Activated CD4-positive, alpha-beta T cell treated with anti-CD3 and anti-CD28 coated beads, Interleukin-2, amount 50 U/mL, for 1 hour (primary cell): ENCODE results near the gene ZCCHC24.

ENCODE experiments used
- DNase-seq: peaks from one replicate; pipeline ENCODE4 v3.0.0-alpha.2; 2020

The ZCCHC24 gene

DNA sequence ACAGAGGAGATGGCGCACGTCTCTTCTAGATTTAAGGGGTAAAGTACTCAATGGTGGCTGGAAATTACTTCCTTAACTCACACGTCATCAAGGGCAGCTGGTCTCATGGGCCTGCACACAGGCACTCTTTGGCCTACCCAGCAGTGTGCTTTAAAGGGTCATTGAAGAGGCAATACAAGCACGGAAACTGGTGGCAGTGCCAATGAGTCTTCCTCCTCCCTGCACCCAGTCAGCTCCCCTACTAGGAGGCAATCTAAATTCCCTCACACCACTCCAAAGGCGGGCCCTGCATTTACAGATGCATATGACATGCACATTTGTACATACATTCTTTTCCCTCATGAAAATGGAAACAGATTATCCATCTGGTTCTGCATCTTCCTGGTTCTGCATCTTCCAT, 50.8 kb downstream of the ZCCHC24 start:
- no peak for DNase-seq

DNA sequence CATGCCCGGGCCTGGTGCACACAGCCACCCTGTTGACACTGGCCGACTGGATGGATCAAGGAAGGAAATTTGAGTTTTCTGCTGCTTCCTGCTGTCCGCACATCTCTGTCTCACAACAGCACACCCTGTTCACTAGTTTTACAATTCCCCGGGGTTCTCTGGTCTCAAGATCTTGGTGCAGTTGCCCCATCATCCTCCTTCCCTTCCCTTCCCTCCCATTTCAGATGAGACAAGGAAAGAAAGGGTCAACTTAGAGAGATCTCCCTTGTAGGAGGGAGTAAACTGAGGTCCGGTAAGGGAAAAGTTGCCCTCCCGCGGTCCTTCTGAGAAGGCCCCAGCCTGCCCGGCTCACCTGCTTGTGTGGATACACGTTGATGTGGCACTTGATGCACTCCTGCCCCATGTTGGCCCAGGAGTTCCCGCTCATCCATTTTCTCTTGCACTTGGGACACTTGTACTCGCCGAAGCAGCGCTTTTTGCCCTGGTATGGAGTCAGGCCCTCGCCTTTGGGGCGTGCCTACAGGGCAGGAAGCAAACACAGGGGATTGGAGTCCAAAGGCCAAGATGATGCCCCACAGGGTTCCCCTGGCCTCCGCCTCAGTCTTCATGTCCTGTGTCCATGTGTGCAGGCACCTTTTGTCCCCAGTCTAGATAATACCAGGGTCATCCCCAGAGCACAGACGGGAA, 51.4 kb downstream of the ZCCHC24 start:
- no peak for DNase-seq

DNA sequence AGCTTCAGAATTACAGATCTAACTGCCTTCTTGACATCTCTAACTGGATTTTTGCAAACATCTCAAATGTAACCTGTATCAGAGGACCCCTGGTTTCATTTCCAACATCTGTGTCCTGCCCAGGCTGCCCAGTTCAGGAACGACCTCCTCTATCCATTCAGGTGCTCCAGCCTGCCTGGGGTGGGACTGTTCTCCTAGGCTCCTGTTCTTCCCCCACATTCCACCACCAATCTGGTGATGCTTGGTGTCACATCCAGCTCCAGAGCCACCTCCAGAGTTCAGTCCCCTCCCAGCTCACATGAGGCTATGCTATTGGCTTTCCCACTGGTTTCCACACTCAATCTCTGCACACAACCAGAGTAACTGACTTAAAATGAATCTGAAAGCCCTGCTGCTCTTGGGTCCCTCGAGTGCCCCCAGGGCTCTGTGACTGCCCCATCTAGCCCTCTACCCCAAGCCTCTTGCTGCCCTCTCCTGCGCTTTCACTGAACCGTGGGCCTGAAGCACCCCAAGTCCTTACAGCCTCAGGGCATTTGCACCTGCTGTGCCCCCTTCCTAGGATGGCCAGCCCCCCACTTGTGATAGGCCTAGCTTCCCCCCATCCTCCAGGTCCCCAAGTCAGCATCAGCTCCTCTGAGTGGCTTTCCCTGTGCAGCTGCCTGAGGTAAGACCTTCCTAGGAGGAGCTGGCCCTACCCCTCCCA, 52.1 kb downstream of the ZCCHC24 start:
- DNase-seq: no peak

DNA sequence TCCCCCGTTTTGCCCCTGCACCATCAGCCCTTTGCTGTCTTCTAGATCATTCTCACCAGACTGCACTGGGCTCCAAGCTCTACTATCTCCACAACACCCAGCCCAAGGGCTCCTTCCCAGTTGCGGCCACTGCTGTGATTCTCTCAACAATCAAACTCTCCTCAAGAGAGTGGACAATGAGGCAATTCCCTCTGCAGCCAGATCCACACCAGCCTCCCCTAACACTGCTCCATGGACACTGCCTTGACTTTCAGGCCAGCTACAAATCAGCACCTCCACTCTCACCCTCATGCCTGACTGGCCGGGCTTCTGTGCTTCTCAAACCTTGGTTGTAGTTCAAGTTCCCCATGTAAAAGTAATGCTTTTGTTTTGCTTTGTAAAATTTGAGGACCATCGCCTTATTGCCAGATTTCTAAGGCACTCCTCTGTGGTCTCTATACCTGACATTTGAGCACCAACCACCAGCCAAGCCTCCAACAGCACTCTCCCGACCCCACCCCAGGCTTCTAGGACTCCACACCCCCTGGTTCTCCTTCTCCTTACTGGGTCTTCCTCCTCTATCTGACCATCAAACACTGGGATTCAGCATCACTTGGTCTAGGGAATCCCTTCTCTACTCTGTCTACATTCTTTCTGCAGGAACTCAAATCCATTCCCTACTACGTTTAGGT, 52.8 kb downstream of the ZCCHC24 start:
- no peak for DNase-seq

DNA sequence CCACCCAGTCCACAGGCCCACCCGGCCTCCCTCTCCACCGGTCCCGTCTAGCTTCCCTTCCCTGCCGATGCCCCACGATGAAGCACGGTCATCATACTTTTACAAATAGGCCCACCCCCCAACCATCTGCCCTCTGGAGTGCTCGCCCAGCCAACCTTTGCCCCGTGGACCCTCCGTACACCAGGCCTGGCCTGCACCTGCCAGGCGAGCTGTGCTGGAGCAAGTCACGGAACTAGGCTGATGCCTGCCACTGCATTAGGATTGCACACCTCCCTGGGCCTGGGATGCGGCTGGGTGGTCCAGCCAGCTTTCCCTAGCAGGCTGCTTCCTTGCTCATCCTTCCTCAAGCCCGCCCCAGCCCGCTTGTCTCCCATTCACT, 53.4 kb downstream of the ZCCHC24 start:
- no peak for DNase-seq

DNA sequence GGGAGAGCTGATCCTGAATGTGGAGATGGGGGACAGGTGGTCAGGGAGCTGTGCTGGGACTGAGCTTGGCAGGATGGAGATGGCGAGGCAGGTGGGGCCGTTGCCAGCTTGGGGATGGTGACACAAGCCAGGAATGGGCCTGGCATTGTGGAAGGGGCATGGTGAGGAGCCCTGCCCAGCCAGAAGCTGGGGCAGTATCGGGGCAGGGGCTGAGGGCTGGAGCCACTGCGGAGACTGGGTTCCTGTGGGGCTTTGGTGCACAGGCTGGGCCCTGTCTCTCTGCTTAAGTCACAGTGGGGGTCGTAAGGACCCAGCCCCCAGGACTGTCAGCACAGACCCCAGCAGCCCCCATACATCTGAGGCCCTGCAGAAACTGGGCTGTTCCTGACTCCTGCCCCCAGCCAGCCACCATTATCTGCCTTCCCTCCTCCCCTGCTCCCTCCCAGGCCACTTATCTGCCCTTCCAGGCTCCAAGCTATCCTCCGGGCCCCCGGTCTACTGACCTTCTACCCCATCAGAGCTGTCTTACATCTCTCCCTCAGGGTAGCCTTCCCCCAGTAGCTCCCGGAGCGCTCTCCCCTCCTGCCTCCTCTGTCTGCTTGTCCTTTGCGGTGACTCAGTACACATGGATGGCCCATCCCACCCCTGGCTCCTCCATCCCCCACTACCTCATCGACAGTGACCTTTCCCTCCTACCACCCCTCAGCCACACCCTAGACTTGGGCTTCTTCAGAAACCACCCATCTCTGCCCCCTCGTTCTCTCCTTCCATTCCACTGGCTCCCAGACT, 54.0 kb downstream of the ZCCHC24 start:
- DNase-seq: no peak

GRCh38 chr10:79390551-79391229, 54.7 kb downstream of the ZCCHC24 start:
- no peak for DNase-seq

DNA sequence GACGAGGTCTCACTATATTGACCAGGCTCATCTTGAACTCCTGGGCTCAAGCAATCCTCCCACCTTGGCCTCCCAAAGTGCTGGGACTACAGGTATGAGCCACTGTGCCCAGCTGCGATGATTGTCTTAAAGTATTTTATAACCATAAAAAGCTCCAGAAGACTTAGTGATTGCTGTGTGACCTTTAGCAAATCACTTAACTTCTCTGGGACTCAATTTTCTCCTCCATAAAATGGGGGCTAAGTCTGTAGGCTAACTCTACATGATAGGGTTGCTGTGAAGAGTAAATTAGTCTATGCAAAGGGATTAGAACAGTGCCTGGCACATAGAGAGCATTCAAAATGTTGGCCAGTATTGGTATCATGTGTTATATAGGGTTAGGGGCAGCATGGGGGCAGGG, 55.4 kb downstream of the ZCCHC24 start:
- DNase-seq: no peak

GRCh38 chr10:79387974-79388850, 57.2 kb downstream of the ZCCHC24 start:
- DNase-seq: no peak

GRCh38 chr10:79387466-79387973, 57.9 kb downstream of the ZCCHC24 start:
- no peak for DNase-seq

GRCh38 chr10:79386637-79387465, 58.6 kb downstream of the ZCCHC24 start:
- no peak for DNase-seq

GRCh38 chr10:79385804-79386531, 59.5 kb downstream of the ZCCHC24 start:
- no peak for DNase-seq

DNA sequence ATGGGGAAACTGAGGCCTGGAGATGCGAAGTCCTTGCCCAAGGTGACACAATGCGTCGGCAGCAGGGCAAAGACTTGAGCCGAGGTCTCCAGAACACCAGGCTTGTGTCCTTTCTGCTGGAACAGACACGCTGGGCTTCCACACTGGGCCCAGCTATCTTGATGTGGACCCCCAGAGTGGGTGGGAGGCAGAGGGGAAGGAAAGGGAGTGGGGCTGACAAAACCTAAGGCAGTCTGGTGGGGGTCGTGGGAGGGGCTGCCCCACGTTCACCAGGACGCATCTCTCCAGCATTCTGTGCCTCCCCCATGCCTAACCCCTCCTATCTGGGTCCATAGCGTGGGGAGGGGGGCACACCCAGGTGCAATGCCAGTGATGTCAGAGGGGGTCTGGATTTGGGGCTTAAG, 60.0 kb downstream of the ZCCHC24 start:
- DNase-seq: no peak

DNA sequence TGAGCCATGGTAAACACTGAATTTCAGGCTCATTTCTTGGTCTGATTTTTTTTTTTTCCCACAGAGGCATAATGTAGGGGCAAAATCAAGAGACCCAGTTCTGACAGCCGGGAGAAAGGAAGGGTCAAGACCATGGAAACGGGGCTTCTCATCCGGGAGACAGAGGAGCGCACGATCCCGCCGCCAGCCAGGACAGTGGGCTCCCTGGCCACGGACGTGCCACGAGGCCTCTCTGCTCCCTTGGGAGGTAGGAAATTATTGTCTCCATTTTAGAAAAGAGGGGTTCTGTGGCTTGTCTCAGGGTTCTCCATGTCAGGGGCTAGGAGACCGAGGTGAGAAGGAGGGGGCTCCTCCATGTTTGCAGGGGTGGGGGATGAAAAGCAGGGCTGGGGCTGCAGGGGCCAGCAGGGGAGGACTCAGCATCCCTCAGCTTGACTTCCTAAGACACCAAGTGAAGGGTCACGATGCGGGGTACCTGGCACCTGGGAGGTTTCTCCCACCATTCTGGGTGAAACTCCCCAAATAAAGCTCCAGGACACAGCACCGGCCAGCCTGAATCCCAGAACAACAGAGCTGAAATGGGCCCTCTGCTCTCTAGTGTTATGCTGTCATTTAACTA, 60.5 kb downstream of the ZCCHC24 start:
- no peak for DNase-seq

GRCh38 chr10:79383974-79384606, 61.3 kb downstream of the ZCCHC24 start:
- DNase-seq: no peak

- DNase-seq: no peak
Observed at GRCh38 chr10:79382491-79382941, 62.9 kb downstream of the ZCCHC24 start.

GRCh38 chr10:79381804-79382221, 63.6 kb downstream of the ZCCHC24 start:
- no peak for DNase-seq

DNA sequence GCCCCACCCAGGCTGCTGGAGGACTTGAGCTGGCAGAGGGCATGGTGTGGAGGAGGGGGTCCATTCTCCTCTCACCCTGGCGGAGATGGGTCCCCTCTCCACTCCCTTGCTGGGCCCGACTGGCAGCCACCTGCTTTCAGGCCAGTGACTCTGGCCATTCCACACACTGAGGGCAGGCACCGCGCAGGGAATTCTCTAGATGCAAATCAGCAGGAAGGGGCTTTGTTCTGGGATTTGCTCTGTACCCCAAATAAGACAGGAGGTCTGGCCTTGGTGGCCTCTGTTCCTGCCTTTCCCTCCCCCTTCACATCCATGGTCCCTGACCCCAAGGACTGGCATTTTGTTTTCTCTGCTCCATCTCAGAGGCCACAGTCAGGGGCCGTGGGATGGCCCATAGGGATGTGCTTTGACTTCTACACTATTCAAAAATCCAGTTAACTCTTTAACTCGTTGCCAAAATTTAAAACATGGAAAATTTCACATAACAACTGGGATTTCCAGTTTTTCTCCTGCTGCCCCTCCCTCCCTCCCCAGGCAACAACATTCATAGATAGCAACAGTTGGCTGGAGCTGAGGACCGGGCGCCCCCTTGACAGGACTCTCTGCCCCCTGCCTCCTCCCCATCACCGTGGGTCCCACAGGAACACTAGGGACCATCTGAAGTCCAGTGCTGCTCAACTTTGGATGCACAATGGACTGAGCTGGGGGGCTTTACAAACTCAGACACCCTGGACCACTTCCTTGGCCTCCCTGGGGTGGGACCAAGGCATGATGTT, 64.3 kb downstream of the ZCCHC24 start:
- no peak for DNase-seq
